Thoracic aorta (tissue), 2 donors: ENCODE measurements around the gene MED9. TPM values are rescaled to one million over a fixed set of nuclear protein-coding genes. Genes with fewer than 3 reads are reported as not detected.

Source experiments
- ATAC-seq: fragments of 150-250 bp; one replicate; pipeline ENCODE4 v1.8.0; 2017; ENCODE audit warnings: low read depth; ENCODE audit not compliant: insufficient number of reproducible peaks, low FRiP score
- DNase-seq: peaks from one replicate; pipeline ENCODE4 v3.0.0-alpha.2; 2020; ENCODE audit warnings: low spot score
- H3K27ac ChIP-seq, 2 donors: fragments of 200-600 bp; sonication (generic); 1 replicate in 1 of 2; 2 replicates in 1 of 2; pipeline ENCODE4 v1.5.1; 2016; ENCODE audit warnings: mild to moderate bottlenecking in 2 of 2, moderate library complexity in 2 of 2
- H3K27me3 ChIP-seq: fragments of 200-600 bp; sonication (generic); replicated peaks from 2 replicates; pipeline ENCODE4 v1.6.0; 2016; ENCODE audit warnings: mild to moderate bottlenecking; ENCODE audit not compliant: insufficient read depth
- H3K36me3 ChIP-seq: fragments of 200-600 bp; sonication (generic); one replicate; pipeline ENCODE4 v1.5.1; 2016
- H3K4me1 ChIP-seq, 2 donors: fragments of 200-600 bp; sonication (generic); 1 replicate in 1 of 2; 2 replicates in 1 of 2; pipeline versions ENCODE4 v1.5.1 to v1.6.0; 2016; ENCODE audit warnings: low read depth in 2 of 2, mild to moderate bottlenecking in 1 of 2; ENCODE audit not compliant: control insufficient read depth in 1 of 2
- H3K4me3 ChIP-seq: fragments of 200-600 bp; sonication (generic); 2 replicates; pipeline ENCODE4 v1.5.1; 2016; ENCODE audit warnings: mild to moderate bottlenecking
- H3K9me3 ChIP-seq: fragments of 200-600 bp; sonication (generic); 2 replicates; pipeline ENCODE4 v1.5.1; 2016
- CTCF ChIP-seq: fragments of 200-600 bp; sonication (generic); IDR thresholded peaks from one replicate; pipeline ENCODE4 v1.5.1; 2019; ENCODE audit warnings: antibody characterized with exemption
- total RNA-seq, 2 donors: library from RNA; depleted of rRNA; stranded (reverse); fragments of >200 nt; gene quantifications; one replicate each; pipeline versions ENCODE4 v1.1.0 to v1.2.3, GENCODE V29; 2016

MED9 gene
- total RNA-seq, 2 donors from 2014 or later, result 6.6 to 15.2 TPM

DNA sequence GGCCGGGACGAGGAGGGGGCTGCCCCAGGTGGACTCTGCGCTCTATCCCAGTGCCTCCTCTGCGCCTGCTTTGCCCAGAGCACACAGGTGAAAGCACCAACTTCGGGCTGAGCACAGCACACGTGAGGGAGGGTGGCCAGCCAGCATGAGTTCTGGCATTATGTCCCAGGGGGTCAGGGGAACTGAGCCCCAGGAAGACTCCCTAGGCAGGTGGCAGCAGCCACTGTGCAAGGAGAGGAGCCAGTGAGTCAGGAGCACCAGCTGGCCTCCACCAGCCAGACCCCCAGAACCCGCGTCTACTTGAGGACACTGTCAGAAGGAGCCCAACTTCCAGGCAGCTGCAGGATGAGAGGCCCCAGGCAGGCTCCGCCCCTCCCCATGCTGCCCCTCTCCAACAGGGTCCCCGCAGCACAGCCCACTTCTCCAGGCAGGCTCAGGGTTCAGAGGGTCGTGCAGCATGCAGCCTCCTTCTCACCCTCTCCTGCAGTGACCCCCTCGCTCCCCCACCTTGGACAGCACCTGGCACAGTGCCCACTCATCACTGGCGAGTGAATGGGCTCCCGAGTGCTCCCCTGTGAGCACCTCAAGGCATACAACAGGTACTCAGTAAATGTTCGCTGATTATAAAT is 63.6 kb downstream of the MED9 start:
- Histone ChIP-seq H3K27me3 (no peaks in the 10 kb centered on the region), H3K9me3 (no peaks in the 10 kb centered on the region), H3K36me3 (no peaks in the 10 kb centered on the region), H3K4me3 (no peak overlapping the region), H3K4me1 (peaks cover 26 to 74% of the 10 kb centered on the region in 2 donors), H3K27ac (no peak overlapping the region)
- ATAC-seq (no peak), DNase-seq (no peak)
- no peak for TF ChIP-seq CTCF

DNA sequence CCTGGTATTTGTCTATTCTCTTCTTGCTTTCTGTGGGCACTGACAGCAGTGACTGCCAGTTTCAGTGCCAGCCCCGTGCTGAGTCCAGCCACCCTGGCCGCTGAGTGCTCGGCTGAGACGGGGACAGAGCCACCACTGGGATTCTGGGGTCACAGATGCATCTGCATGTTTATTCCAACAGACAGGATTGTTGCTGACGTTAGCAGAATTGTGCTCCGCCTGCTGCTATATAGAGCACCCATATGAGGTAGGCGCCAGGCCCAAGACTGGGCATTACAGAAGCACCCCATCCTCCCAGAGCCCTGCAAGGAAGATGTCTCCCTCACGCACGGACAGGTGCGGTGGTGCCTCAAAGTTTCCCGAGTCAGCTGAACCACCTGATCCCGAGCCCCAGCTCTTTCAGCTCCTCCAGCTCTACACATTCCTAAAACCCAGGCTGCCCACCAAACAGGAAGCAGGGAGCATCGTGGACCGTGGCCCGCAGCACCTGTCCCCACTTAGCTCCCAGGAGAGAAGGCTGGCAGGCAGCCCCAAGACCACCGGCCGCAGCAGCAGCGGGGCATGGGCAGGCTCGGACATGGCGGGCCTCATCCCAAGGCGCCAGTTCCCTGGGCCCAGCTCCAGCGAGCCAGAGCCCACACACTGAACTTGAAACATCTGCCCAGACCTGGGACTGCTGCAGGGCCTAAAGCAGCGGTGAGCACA is 64.3 kb downstream of the MED9 start:
- Histone ChIP-seq H3K9me3 (no peaks in the 10 kb centered on the region), H3K27ac (no peak overlapping the region), H3K4me3 (no peak overlapping the region), H3K4me1 (peaks cover 28 to 74% of the 10 kb centered on the region in 2 donors), H3K36me3 (no peaks in the 10 kb centered on the region), H3K27me3 (no peaks in the 10 kb centered on the region)
- TF ChIP-seq CTCF, result no peak
- DNase-seq (no peak), ATAC-seq (no peak)

DNA sequence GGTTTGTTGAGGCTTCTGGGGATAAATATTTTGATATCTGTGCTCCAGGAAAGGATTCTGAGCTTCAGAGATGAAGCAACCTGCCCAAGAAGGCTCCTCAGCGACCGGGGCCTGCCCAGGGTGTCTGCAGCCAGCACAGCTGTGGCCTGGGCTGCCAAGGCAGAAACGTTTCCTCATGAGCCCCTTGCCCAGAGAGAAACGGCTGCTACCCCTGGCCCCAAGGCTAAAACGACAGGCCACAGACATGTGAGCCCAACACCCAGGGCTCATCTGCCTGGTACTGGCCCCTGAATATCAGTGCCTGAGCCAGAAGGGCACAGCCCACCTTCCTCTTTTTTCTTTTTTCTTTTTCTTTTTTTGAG is 64.8 kb downstream of the MED9 start:
- H3K27ac ChIP-seq, result no peak overlapping the region
- ATAC-seq, result no peak
- H3K4me1 ChIP-seq, result peaks cover 28 to 73% of the 10 kb centered on the region in 2 donors
- no peak overlapping the region for H3K4me3 ChIP-seq
- DNase-seq, result no peak
- no peak for TF ChIP-seq CTCF
- no peaks in the 10 kb centered on the region for H3K27me3 ChIP-seq
- no peaks in the 10 kb centered on the region for H3K9me3 ChIP-seq
- no peaks in the 10 kb centered on the region for H3K36me3 ChIP-seq

Other genes with a start within 250 kb of the MED9 start
- gene FLCN, start 239.8 kb upstream of the MED9 start, total RNA-seq, result 100 to 1,000 TPM in 1 of 2 donors, 10 to 100 TPM in 1; 64.3 to 123 TPM
- gene COPS3, start 195.8 kb upstream of the MED9 start, total RNA-seq, result 10 to 100 TPM; 45.4 to 49.8 TPM
- under 1 TPM in 1 of 2 donors, not detected in 1; 0.92 TPM for gene NT5M, start 173.6 kb upstream of the MED9 start, total RNA-seq
- 10 to 100 TPM; 23.0 to 28.9 TPM for gene RASD1, start 19.4 kb downstream of the MED9 start, total RNA-seq
- gene PEMT, start 114.7 kb downstream of the MED9 start, total RNA-seq, result 10 to 100 TPM; 15.7 to 22.1 TPM
- 10 to 100 TPM; 21.0 to 31.5 TPM for gene RAI1, start 204.5 kb downstream of the MED9 start, total RNA-seq